ENCODE data around the gene GABRR3. TPM values are rescaled to one million over a fixed set of nuclear protein-coding genes. Genes with fewer than 3 reads are reported as not detected.

Gene GABRR3
- total RNA-seq, 2 experiments from 2014 or later: not detected

DNA sequence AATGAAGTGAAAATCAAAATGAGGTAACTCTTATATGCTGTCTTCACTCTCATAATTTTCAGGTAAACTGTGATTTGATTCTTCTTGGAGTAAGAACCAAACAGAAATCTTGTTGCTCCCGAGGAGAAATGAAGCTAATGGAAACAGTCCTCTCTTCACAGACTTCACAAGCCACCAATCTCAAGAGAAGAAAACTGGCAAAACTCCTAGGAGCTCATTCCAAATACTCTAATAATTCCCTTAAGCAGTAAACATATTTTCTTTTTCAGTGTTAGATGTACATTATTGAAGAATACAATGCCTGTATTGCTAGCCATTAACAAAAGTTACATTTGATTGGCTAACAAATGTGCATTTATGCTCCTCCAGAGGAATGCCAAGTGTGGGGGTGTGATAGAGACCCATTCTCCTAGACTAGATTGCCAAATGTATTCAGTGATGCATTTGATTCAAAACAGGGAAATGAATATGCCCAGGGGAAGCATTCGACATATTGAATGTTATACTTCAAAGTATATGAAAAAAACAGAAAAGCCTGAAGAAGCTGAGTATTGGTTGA, 51.1 kb downstream of the GABRR3 start:
- no peak for DNase-seq
- ChIA-PET CTCF (interaction anchor here (0.7 to 1.3 kb wide), 3 partner anchors 8 to 39 kb away, joined by 3 to 5 read pairs (median 4); no protein-coding TSS in a partner anchor), POLR2A (no interaction called here)
- Mint-ChIP-seq H3K4me1 (ENCODE audit: low read depth) (peaks cover 18% of the 10 kb centered on the region), H3K9me3 (no peaks in the 10 kb centered on the region), H3K36me3 (no peaks in the 10 kb centered on the region), H3K27ac (no peak overlapping the region), H3K4me3 (no peak overlapping the region), H3K27me3 (no peaks in the 10 kb centered on the region)
- intact Hi-C loops (cut with micrococcal nuclease): loop anchor here (2.0 to 5.0 kb wide), 2 partner anchors 41 to 573 kb away; no protein-coding TSS in a partner anchor

DNA sequence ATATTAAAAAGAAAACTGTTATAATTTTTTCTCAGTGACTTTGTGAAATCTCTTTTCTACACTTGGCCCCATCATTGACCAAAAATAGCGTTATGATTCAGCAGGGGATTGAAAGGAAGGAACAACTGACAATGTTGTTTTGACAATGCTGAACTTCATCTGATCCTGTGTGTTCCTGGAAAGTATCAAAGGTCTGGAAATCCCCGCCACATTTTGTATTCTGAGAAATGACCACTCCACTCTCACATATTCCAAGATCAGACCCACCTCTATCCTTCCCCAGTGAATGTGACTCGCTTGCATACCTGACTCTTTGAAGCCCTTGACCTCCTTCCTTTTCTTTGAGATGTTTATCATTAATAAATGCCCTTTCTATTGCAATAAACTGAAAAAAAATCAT, 53.2 kb downstream of the GABRR3 start:
- H3K27ac Mint-ChIP-seq: peak overlapping the region; percentile 11
- no peaks in the 10 kb centered on the region for H3K9me3 Mint-ChIP-seq
- no peaks in the 10 kb centered on the region for H3K27me3 Mint-ChIP-seq
- peak; percentile 28 for DNase-seq
- no peak overlapping the region for H3K4me3 Mint-ChIP-seq
- ChIA-PET POLR2A (no interaction called here), CTCF (interaction anchor here (0.9 kb wide), 1 partner anchor 160 kb away, joined by 4 read pairs; the partner anchor contains the start of gene CRYBG3)
- no peaks in the 10 kb centered on the region for H3K36me3 Mint-ChIP-seq
- intact Hi-C loops (cut with micrococcal nuclease): loop anchor here (2.0 to 5.0 kb wide), 2 partner anchors 39 to 575 kb away; no protein-coding TSS in a partner anchor
- peaks cover 18% of the 10 kb centered on the region for H3K4me1 Mint-ChIP-seq (ENCODE audit: low read depth)

DNA sequence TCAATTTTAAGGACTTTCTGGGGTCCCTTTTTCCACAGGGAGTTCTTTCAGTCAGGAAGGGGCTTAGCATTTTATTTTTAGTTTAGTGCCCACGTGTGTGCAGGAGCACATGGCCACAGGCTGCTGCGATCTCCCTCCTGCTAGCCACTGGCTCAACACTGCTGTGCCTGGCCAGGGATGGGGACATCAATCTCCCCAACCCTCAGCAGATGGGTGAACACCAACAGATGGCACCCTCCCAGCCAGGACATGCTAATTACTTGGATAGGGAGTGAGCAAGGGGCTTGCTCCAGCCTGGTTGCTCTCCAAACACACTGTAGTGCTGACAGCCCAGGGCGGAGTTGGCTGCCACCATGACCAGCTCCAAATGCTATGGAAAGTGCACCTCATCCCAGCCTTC, 55.5 kb downstream of the GABRR3 start:
- POLR2A ChIA-PET: no interaction called here
- CTCF ChIA-PET: no interaction called here
- DNase-seq: no peak
- Mint-ChIP-seq H3K4me3 (no peak overlapping the region), H3K27me3 (no peaks in the 10 kb centered on the region), H3K36me3 (no peaks in the 10 kb centered on the region), H3K4me1 (ENCODE audit: low read depth) (peaks cover 18% of the 10 kb centered on the region), H3K27ac (no peak overlapping the region), H3K9me3 (no peaks in the 10 kb centered on the region)
- intact Hi-C loops (cut with micrococcal nuclease): loop anchor here (5.0 kb wide), 1 partner anchor 578 kb away; no protein-coding TSS in a partner anchor

DNA sequence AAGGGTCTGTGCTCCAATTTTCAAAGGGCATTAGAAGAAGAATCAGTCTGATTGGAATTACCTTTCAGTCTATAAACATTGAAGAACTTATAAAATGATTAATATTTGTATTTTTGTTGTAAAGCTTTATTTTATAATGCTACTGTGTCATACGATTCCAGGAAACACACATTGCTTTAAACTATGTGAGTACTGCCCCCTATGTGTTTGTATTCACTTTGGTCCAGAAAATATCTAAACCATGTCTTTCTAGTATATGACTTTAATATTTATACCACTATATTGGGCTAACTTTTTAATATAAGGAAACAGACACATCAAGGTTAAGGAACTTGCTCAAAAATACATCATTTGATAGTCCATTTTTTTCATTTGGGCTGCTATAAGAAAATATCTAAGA, 59.6 kb downstream of the GABRR3 start:
- POLR2A ChIA-PET: no interaction called here
- intact Hi-C loops (cut with micrococcal nuclease): no loop called here
- H3K9me3 Mint-ChIP-seq: no peaks in the 10 kb centered on the region
- DNase-seq: no peak
- peaks cover 3% of the 10 kb centered on the region for H3K36me3 Mint-ChIP-seq
- no peak overlapping the region for H3K4me3 Mint-ChIP-seq
- CTCF ChIA-PET: interaction anchor here (0.6 kb wide), 1 partner anchor 162 kb away, joined by 3 read pairs; no protein-coding TSS in a partner anchor
- H3K27me3 Mint-ChIP-seq: no peaks in the 10 kb centered on the region
- no peak overlapping the region for H3K27ac Mint-ChIP-seq
- peaks cover 18% of the 10 kb centered on the region for H3K4me1 Mint-ChIP-seq (ENCODE audit: low read depth)

DNA sequence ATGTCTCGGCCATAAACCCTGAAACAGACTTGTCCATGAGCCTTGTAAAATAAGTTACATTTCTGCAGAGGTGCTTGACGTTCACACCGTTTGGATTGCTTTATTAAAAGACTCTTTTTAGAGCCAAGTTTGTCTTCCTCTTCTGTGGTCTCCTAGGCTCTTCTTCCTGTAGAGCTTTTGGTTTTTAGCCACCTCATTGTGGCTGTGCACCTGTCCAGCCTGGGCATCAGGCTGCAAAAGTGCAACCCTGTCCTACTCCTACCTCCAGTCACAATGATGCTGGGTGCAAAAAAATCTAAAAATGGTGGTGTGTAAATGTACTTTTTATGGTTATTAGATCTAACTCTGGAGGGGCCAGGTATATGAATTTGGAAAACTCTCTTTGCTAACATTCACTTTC, 60.1 kb downstream of the GABRR3 start:
- intact Hi-C loops (cut with micrococcal nuclease): loop anchor here (5.0 kb wide), 1 partner anchor 63 kb away; no protein-coding TSS in a partner anchor
- ChIA-PET CTCF (interaction anchor here (0.6 kb wide), 1 partner anchor 161 kb away, joined by 3 read pairs; no protein-coding TSS in a partner anchor), POLR2A (no interaction called here)
- H3K36me3 Mint-ChIP-seq: peaks cover 3% of the 10 kb centered on the region
- H3K9me3 Mint-ChIP-seq: no peaks in the 10 kb centered on the region
- H3K27me3 Mint-ChIP-seq: no peaks in the 10 kb centered on the region
- H3K27ac Mint-ChIP-seq: no peak overlapping the region
- no peak for DNase-seq
- no peak overlapping the region for H3K4me3 Mint-ChIP-seq
- peaks cover 23% of the 10 kb centered on the region for H3K4me1 Mint-ChIP-seq (ENCODE audit: low read depth)

DNA sequence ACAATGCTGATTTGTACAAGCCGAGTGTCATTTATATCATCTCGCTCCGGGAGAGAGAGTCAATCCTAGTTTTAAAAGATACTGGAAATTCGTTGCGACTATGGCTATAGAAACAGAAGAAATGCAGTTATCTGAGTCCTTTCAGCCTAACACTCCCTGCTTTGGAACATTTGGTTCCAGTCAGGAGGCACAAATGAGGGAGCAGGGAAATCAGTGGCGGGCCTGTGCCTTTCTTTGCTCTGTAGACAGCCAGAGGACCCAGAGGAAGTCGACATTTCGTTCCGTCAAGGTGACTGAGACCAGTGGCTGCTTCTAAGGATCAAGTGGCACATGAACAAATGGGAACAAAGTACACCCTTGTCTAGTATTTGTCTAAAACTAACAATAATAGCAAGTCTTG, 62.1 kb downstream of the GABRR3 start:
- Mint-ChIP-seq H3K27me3 (no peaks in the 10 kb centered on the region), H3K36me3 (peaks cover 3% of the 10 kb centered on the region), H3K4me1 (ENCODE audit: low read depth) (peaks cover 43% of the 10 kb centered on the region), H3K9me3 (no peaks in the 10 kb centered on the region), H3K27ac (peak overlapping the region; percentile 44), H3K4me3 (peak overlapping the region; percentile 56)
- ChIA-PET CTCF (no interaction called here), POLR2A (no interaction called here)
- intact Hi-C loops (cut with micrococcal nuclease): loop anchor here (1.0 to 5.0 kb wide), 3 partner anchors 61 to 180 kb away; no protein-coding TSS in a partner anchor
- DNase-seq: no peak

DNA sequence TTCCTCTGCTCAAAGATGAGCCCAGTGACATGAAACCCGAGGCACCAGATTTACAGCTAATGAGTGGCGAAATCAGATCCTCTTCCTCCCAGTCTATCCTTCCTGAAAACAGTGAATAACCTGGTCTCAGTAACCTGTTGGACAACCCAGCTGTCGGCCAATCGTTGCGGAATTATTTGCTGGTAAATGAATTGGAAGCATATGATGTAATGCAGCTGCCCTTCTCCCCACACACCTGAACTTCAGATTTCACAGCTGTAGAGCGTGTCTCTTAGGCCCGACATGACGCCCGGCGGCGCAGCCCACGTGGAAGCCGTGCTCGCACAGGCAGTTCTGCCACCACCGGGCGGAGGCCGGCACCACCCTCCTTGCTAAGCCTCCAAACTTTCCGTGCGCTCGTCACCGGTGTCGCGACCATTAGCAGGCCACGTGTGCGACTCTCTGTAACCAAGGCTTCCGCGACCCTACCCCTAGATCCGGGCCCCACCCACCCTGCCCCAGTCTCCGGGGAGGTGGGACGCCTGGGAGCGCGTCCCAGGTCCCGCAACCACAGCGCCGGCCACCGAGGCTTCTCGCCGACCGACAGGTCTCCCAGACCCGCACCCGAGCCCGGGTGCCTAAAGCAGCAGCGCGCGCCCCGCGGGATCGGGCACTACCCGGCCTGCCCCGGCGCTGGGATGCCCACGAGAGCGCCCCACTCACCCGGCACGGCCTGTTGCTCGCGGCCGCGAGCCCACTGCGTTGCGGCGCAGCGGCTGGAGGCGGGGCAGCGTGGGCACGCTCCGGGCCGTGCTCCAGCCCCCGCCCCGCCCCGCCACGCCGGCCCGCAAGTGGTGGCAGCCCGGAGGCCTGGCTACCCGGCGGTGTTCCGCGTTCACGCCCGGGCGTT, 63.2 kb downstream of the GABRR3 start, which contains the start of gene RIOX2:
RIOX2 (minus strand) TSS at position 753 of the 889 bp plus-strand sequence. CDS start 4,838 bp downstream, outside the sequence.
- Mint-ChIP-seq H3K4me3 (peak within 1 kb of the TSS; percentile 93), H3K4me1 (ENCODE audit: low read depth) (peaks cover 52% of the 10 kb centered on the region), H3K36me3 (peaks cover 8% of the 10 kb centered on the region), H3K9me3 (no peaks in the 10 kb centered on the region), H3K27me3 (no peaks in the 10 kb centered on the region), H3K27ac (peak within 1 kb of the TSS; percentile 94)
- peak; percentile 86 for DNase-seq
- POLR2A ChIA-PET: interaction anchor here (0.6 kb wide), 1 partner anchor 150 kb away, joined by 4 read pairs; the partner anchor contains the start of gene CRYBG3
- intact Hi-C loops (cut with micrococcal nuclease): loop anchor here (1.0 to 5.0 kb wide), 8 partner anchors 16 to 929 kb away; partner anchors contain the start of gene DCBLD2
- CTCF ChIA-PET: interaction anchor here (0.6 to 4.8 kb wide), 8 partner anchors 29 to 252 kb away, joined by 3 to 53 read pairs (median 4); partner anchors contain the start of gene CRYBG3

DNA sequence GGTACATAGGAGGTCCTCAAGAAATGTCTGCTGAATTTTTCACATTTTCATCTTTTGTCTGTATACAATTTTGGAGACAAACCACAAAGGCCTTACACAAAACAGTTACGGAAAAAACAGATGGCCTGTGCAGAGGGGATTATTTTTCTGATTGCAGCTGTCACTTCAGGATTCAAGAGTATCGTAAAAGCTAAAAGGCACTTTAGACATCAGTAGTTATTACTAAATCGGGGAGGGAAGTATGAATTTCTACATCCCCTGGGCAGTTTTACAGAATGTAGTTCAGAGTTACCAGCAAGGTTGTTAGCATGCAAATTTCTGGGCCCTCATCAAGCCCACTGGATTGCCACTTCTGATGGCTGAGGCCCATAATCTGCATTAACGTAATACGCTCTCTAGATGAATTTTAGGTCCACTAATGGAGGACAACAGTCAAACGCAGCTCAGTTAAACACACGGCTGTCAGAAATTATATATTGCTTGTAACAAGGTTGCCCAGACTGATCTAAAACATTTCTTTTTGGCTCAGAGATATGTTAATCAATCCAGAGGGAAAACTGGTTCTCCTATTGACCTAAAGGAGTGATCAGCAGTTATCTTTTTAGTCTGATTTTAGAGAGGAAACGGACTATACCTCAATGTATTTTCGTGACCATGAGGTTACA, 64.0 kb downstream of the GABRR3 start:
- POLR2A ChIA-PET: no interaction called here
- Mint-ChIP-seq H3K27ac (peak overlapping the region; percentile 94), H3K4me1 (ENCODE audit: low read depth) (peaks cover 55% of the 10 kb centered on the region), H3K4me3 (peak overlapping the region; percentile 93), H3K27me3 (no peaks in the 10 kb centered on the region), H3K36me3 (peaks cover 15% of the 10 kb centered on the region), H3K9me3 (no peaks in the 10 kb centered on the region)
- intact Hi-C loops (cut with micrococcal nuclease): loop anchor here (1.0 to 5.0 kb wide), 6 partner anchors 15 to 930 kb away; partner anchors contain the start of gene DCBLD2
- CTCF ChIA-PET: interaction anchor here (0.6 to 4.8 kb wide), 8 partner anchors 28 to 251 kb away, joined by 3 to 53 read pairs (median 4); partner anchors contain the start of gene CRYBG3
- no peak for DNase-seq

DNA sequence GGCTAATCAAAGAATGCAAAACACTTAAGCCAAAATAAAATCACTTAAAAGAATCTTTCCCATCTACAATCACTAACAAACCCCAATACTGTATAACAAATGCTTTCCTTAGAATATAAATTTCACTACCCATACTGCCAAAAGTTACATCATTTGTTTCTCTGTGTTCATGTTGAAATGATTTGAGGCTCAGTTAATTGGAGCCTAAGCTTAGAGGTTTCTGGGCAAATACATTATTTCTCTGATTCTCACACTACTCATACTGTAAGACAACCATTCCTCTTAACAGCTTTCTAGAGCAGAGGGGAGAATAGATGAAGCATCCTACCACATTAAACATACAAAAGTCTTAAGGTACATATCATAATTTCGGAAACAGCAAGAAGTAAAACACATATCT, 65.0 kb downstream of the GABRR3 start:
- intact Hi-C loops (cut with micrococcal nuclease): loop anchor here (2.0 to 5.0 kb wide), 3 partner anchors 27 to 155 kb away; no protein-coding TSS in a partner anchor
- ChIA-PET POLR2A (no interaction called here), CTCF (interaction anchor here (4.8 kb wide), 1 partner anchor 53 kb away, joined by 53 read pairs; no protein-coding TSS in a partner anchor)
- H3K4me3 Mint-ChIP-seq: peak overlapping the region; percentile 93
- H3K4me1 Mint-ChIP-seq (ENCODE audit: low read depth): peaks cover 59% of the 10 kb centered on the region
- DNase-seq: no peak
- peaks cover 21% of the 10 kb centered on the region for H3K36me3 Mint-ChIP-seq
- H3K9me3 Mint-ChIP-seq: no peaks in the 10 kb centered on the region
- H3K27ac Mint-ChIP-seq: no peak overlapping the region
- H3K27me3 Mint-ChIP-seq: no peaks in the 10 kb centered on the region

DNA sequence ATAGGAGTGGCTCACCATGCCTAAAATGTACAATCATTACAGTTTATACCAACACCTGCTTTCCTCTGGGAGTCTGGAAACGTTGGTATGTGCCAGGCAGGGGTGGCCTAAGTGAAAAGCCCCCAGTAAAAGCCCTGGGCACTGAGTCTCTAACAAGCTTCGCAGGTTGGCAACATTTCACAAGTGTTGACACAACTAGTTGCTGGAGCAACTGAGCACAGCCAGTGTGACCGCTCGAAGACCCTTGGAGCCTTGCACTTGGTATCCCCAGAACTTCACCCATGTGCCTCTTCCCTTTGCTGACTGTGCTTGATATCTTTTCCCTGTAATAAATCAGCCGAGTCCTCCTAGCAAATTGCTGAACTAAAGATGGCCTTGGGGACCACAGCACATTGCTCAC, 65.6 kb downstream of the GABRR3 start:
- POLR2A ChIA-PET: no interaction called here
- Mint-ChIP-seq H3K27me3 (no peaks in the 10 kb centered on the region), H3K27ac (no peak overlapping the region), H3K4me1 (ENCODE audit: low read depth) (peaks cover 62% of the 10 kb centered on the region), H3K36me3 (peaks cover 25% of the 10 kb centered on the region), H3K4me3 (no peak overlapping the region), H3K9me3 (no peaks in the 10 kb centered on the region)
- DNase-seq: no peak
- CTCF ChIA-PET: interaction anchor here (4.8 kb wide), 1 partner anchor 54 kb away, joined by 53 read pairs; no protein-coding TSS in a partner anchor
- intact Hi-C loops (cut with micrococcal nuclease): no loop called here

DNA sequence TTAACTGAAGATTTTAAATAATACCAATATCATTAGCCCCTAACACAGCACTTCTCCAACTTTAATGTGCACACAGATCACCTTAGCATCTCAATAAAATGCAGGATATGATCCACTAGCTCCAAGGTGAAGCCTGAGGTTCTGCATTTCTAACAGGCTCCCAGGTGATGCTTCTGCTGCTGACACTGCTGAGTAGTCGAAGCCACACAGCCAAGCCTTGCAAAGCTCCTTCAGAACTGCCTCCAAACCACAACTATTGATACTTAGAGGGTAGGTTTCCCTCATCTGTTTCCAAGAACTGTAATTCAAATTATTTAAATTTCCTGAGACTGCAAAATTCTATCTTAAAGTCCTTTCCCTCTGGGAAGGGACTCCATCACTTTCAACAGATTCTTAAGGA, 66.7 kb downstream of the GABRR3 start:
- intact Hi-C loops (cut with micrococcal nuclease): no loop called here
- H3K36me3 Mint-ChIP-seq: peaks cover 31% of the 10 kb centered on the region
- POLR2A ChIA-PET: interaction anchor here (0.7 to 1.0 kb wide), 2 partner anchors 23 to 26 kb away, joined by 3 read pairs; no protein-coding TSS in a partner anchor
- H3K9me3 Mint-ChIP-seq: no peaks in the 10 kb centered on the region
- no peak overlapping the region for H3K27ac Mint-ChIP-seq
- no peak overlapping the region for H3K4me3 Mint-ChIP-seq
- no peaks in the 10 kb centered on the region for H3K27me3 Mint-ChIP-seq
- DNase-seq: no peak
- H3K4me1 Mint-ChIP-seq (ENCODE audit: low read depth): peaks cover 72% of the 10 kb centered on the region
- CTCF ChIA-PET: interaction anchor here (0.9 to 4.8 kb wide), 4 partner anchors 55 to 144 kb away, joined by 3 to 53 read pairs (median 4); no protein-coding TSS in a partner anchor

Measured in activated CD4-positive, alpha-beta memory T cell treated with anti-CD3 and anti-CD28 coated beads for 36 hours (primary cell).